T-helper 17 cell (primary cell): ENCODE measurements around the gene SLC24A3. TPM values are rescaled to one million over a fixed set of nuclear protein-coding genes. Genes with fewer than 3 reads are reported as not detected.

Experiments used
- ATAC-seq: fragments of 150-1000 bp; cut with Tn5 transposase; 2 replicates; pipeline ENCODE4 v1.10.0; 2021; ENCODE audit warnings: mild to moderate bottlenecking, moderate library complexity
- DNase-seq, 3 donors: peaks; one replicate each; pipeline versions ENCODE4 v3.0.0 to v3.0.0-alpha.2; 2020 to 2021
- H3K9me3 ChIP-seq: one replicate; pipeline ENCODE4 v1.7.0; 2013; ENCODE audit warnings: low read length, mild to moderate bottlenecking; ENCODE audit not compliant: control insufficient read depth, poor library complexity, severe bottlenecking
- H3K27ac Mint-ChIP-seq: one replicate; pipeline ENCODE4 v1.8.0; 2022; ENCODE audit warnings: mild to moderate bottlenecking, moderate library complexity, mixed read lengths
- H3K27me3 Mint-ChIP-seq: one replicate; pipeline ENCODE4 v1.8.0; 2022; ENCODE audit warnings: mixed read lengths
- H3K36me3 Mint-ChIP-seq: one replicate; pipeline ENCODE4 v1.8.0; 2022; ENCODE audit warnings: low read depth, mixed read lengths
- H3K4me1 Mint-ChIP-seq: one replicate; pipeline ENCODE4 v1.8.0; 2022; ENCODE audit warnings: mild to moderate bottlenecking, mixed read lengths
- H3K4me3 Mint-ChIP-seq: one replicate; pipeline ENCODE4 v1.8.0; 2022; ENCODE audit warnings: mild to moderate bottlenecking, moderate library complexity, mixed read lengths
- total RNA-seq, 4 donors: library from RNA in 2 of 4; stranded (reverse) in 2 of 4; gene quantifications; one replicate each; pipeline ENCODE4 v1.2.3 and lab custom pipeline; 2022 to 2026

Gene SLC24A3
- total RNA-seq, 2 donors from 2014 or later: 0.37 to 6.1 TPM

- Mint-ChIP-seq H3K4me3 (no peak overlapping the region), H3K36me3 (no peaks in the 10 kb centered on the region), H3K4me1 (no peaks in the 10 kb centered on the region), H3K27ac (no peak overlapping the region), H3K27me3 (no peaks in the 10 kb centered on the region)
- DNase-seq (no peak), ATAC-seq (no peak)
- no peaks in the 10 kb centered on the region for H3K9me3 ChIP-seq
Observed at GRCh38 chr20:19478320-19478895, 266.0 kb downstream of the SLC24A3 start.

- DNase-seq (no peak), ATAC-seq (no peak)
- H3K9me3 ChIP-seq: no peaks in the 10 kb centered on the region
- Mint-ChIP-seq H3K27ac (no peak overlapping the region), H3K4me1 (no peaks in the 10 kb centered on the region), H3K27me3 (no peaks in the 10 kb centered on the region), H3K4me3 (no peak overlapping the region), H3K36me3 (no peaks in the 10 kb centered on the region)
Observed at GRCh38 chr20:19482726-19483125, 270.3 kb downstream of the SLC24A3 start.

- no peaks in the 10 kb centered on the region for H3K9me3 ChIP-seq
- Mint-ChIP-seq H3K27me3 (no peaks in the 10 kb centered on the region), H3K4me1 (no peaks in the 10 kb centered on the region), H3K4me3 (no peak overlapping the region), H3K27ac (no peak overlapping the region), H3K36me3 (no peaks in the 10 kb centered on the region)
- DNase-seq (no peak), ATAC-seq (no peak)
Observed at GRCh38 chr20:19483309-19483708, 270.9 kb downstream of the SLC24A3 start.

GRCh38 chr20:19486446-19486845 is 274.0 kb downstream of the SLC24A3 start:
- DNase-seq (no peak), ATAC-seq (no peak)
- Mint-ChIP-seq H3K27ac (no peak overlapping the region), H3K36me3 (no peaks in the 10 kb centered on the region), H3K4me1 (no peaks in the 10 kb centered on the region), H3K4me3 (no peak overlapping the region), H3K27me3 (no peaks in the 10 kb centered on the region)
- H3K9me3 ChIP-seq: no peaks in the 10 kb centered on the region

GRCh38 chr20:19487420-19487819 is 275.0 kb downstream of the SLC24A3 start:
- Mint-ChIP-seq H3K4me3 (no peak overlapping the region), H3K36me3 (no peaks in the 10 kb centered on the region), H3K27me3 (no peaks in the 10 kb centered on the region), H3K4me1 (no peaks in the 10 kb centered on the region), H3K27ac (no peak overlapping the region)
- ATAC-seq (no peak), DNase-seq (no peak)
- no peaks in the 10 kb centered on the region for H3K9me3 ChIP-seq

GRCh38 chr20:19491241-19491640 is 278.8 kb downstream of the SLC24A3 start:
- no peak overlapping the region for H3K4me3 Mint-ChIP-seq

GRCh38 chr20:19492116-19492515 is 279.7 kb downstream of the SLC24A3 start:
- DNase-seq: no peak

More at GRCh38 chr20:19491241-19491640, 278.8 kb downstream of the SLC24A3 start:
- DNase-seq: no peak
- Mint-ChIP-seq H3K4me1 (no peaks in the 10 kb centered on the region), H3K36me3 (no peaks in the 10 kb centered on the region), H3K27me3 (peaks cover 4% of the 10 kb centered on the region), H3K27ac (no peak overlapping the region)
- H3K9me3 ChIP-seq: no peaks in the 10 kb centered on the region
- no peak for ATAC-seq

GRCh38 chr20:19492687-19493336 is 280.4 kb downstream of the SLC24A3 start:
- no peaks in the 10 kb centered on the region for H3K9me3 ChIP-seq
- Mint-ChIP-seq H3K4me3 (no peak overlapping the region), H3K4me1 (no peaks in the 10 kb centered on the region), H3K27ac (no peak overlapping the region), H3K36me3 (no peaks in the 10 kb centered on the region), H3K27me3 (peaks cover 4% of the 10 kb centered on the region)
- no peak for DNase-seq
- no peak for ATAC-seq

More at GRCh38 chr20:19492116-19492515, 279.7 kb downstream of the SLC24A3 start:
- no peaks in the 10 kb centered on the region for H3K9me3 ChIP-seq
- no peak overlapping the region for H3K27ac Mint-ChIP-seq
- peaks cover 4% of the 10 kb centered on the region for H3K27me3 Mint-ChIP-seq
- ATAC-seq: no peak
- no peak overlapping the region for H3K4me3 Mint-ChIP-seq
- no peaks in the 10 kb centered on the region for H3K36me3 Mint-ChIP-seq
- H3K4me1 Mint-ChIP-seq: no peaks in the 10 kb centered on the region

- Mint-ChIP-seq H3K4me3 (no peak overlapping the region), H3K4me1 (no peaks in the 10 kb centered on the region), H3K27ac (no peak overlapping the region), H3K27me3 (peaks cover 4% of the 10 kb centered on the region), H3K36me3 (no peaks in the 10 kb centered on the region)
- ATAC-seq: no peak
- DNase-seq: no peak
- H3K9me3 ChIP-seq: no peaks in the 10 kb centered on the region
Observed at GRCh38 chr20:19493794-19494495, 281.5 kb downstream of the SLC24A3 start.

GRCh38 chr20:19495905-19496703 is 283.7 kb downstream of the SLC24A3 start:
- Mint-ChIP-seq H3K27ac (no peak overlapping the region), H3K36me3 (no peaks in the 10 kb centered on the region), H3K4me1 (no peaks in the 10 kb centered on the region), H3K27me3 (peaks cover 4% of the 10 kb centered on the region), H3K4me3 (no peak overlapping the region)
- DNase-seq (no peak), ATAC-seq (no peak)
- H3K9me3 ChIP-seq: no peaks in the 10 kb centered on the region

- no peak overlapping the region for H3K4me3 Mint-ChIP-seq
- no peak for ATAC-seq
- H3K36me3 Mint-ChIP-seq: no peaks in the 10 kb centered on the region
- H3K4me1 Mint-ChIP-seq: no peaks in the 10 kb centered on the region
- no peak overlapping the region for H3K27ac Mint-ChIP-seq
- H3K27me3 Mint-ChIP-seq: peaks cover 4% of the 10 kb centered on the region
- no peaks in the 10 kb centered on the region for H3K9me3 ChIP-seq
- DNase-seq: no peak
Observed at GRCh38 chr20:19497064-19497463, 284.6 kb downstream of the SLC24A3 start.

- H3K9me3 ChIP-seq: no peaks in the 10 kb centered on the region
- Mint-ChIP-seq H3K4me1 (no peaks in the 10 kb centered on the region), H3K36me3 (no peaks in the 10 kb centered on the region), H3K27ac (no peak overlapping the region), H3K27me3 (no peaks in the 10 kb centered on the region), H3K4me3 (no peak overlapping the region)
- no peak for DNase-seq
- ATAC-seq: no peak
Observed at GRCh38 chr20:19498756-19499155, 286.3 kb downstream of the SLC24A3 start.

GRCh38 chr20:19501476-19502115 is 289.2 kb downstream of the SLC24A3 start:
- Mint-ChIP-seq H3K36me3 (no peaks in the 10 kb centered on the region), H3K4me1 (no peaks in the 10 kb centered on the region), H3K4me3 (no peak overlapping the region), H3K27ac (no peak overlapping the region), H3K27me3 (no peaks in the 10 kb centered on the region)
- ATAC-seq (no peak), DNase-seq (no peak)
- no peaks in the 10 kb centered on the region for H3K9me3 ChIP-seq
